K562 (cell line): ENCODE measurements around the gene IQCN. TPM values are rescaled to one million over a fixed set of nuclear protein-coding genes. Genes with fewer than 3 reads are reported as not detected.

Source experiments
- ATAC-seq: fragments of 200-7000 bp; cut with Tn5 transposase; 3 replicates; pipeline ENCODE4 v1.9.1; 2020; ENCODE audit warnings: moderate library complexity
- BruUV-seq: library from RNA; stranded (reverse); fragments of 400-500 nt; replicated peaks from 2 replicates; lab custom pipeline; 2021; lab: Mats Ljungman, UMichigan
- CTCF ChIA-PET: fragments of 300-600 bp; formaldehyde crosslinking; extraction: SDS; loops from one replicate; lab custom pipeline; 2021; ENCODE audit warnings: low intra/inter-chr PET ratio; lab: Yijun Ruan, JAX
- POLR2A ChIA-PET: fragments of 300-600, 350-650 bp; sonication (Branson Sonifier 250); formaldehyde crosslinking; extraction: SDS; loops from one replicate; lab custom pipeline; 2021; ENCODE audit warnings: antibody characterized with exemption, inconsistent platforms; lab: Yijun Ruan, JAX
- DNase-seq, 4 experiments: peaks; one replicate each; pipeline versions ENCODE4 v3.0.0 to v3.0.0-alpha.2; 2011 to 2018; ENCODE audit warnings: low spot score in 3 of 4, mixed read lengths in 3 of 4; ENCODE audit errors: extremely low read depth in 1 of 4
- FAIRE-seq: peaks from 2 replicates; lab custom pipeline; 2011; peaks lifted over from hg19 to GRCh38; lab: Jason Lieb, UNC
- H2AFZ ChIP-seq: 2 replicates; pipeline ENCODE4 v1.6.0; 2011; ENCODE audit warnings: low read depth, low read length, control low read depth, inconsistent platforms
- H3K27ac ChIP-seq: fragments of 200-600 bp; 3 replicates; pipeline ENCODE4 v1.8.0; 2011; ENCODE audit warnings: low read depth, mild to moderate bottlenecking, control low read depth, inconsistent platforms, low read length, moderate library complexity, mixed read lengths; ENCODE audit errors: extremely low read depth
- H3K27me3 ChIP-seq, 2 experiments: fragments of 300-600 bp in 1 of 2; 2 replicates in 1 of 2; 3 replicates in 1 of 2; pipeline versions ENCODE4 v1.6.0 to v1.8.0; 2011; ENCODE audit warnings: inconsistent platforms in 2 of 2, low read length in 2 of 2, mild to moderate bottlenecking in 1 of 2, mixed read lengths in 1 of 2, moderate library complexity in 1 of 2; ENCODE audit not compliant: control insufficient read depth in 2 of 2, insufficient read depth in 2 of 2
- H3K36me3 ChIP-seq: fragments of 300-600 bp; 3 replicates; pipeline ENCODE4 v1.8.0; 2011; ENCODE audit warnings: mild to moderate bottlenecking, low read length, inconsistent platforms; ENCODE audit not compliant: control insufficient read depth, insufficient read depth
- H3K4me1 ChIP-seq, 2 experiments: fragments of 200-600 bp in 1 of 2; replicated peaks in 1 of 2; 2 replicates in 1 of 2; 3 replicates in 1 of 2; pipeline versions ENCODE4 v1.5.1 to v1.8.0; 2011; ENCODE audit warnings: inconsistent platforms in 2 of 2, low read length in 2 of 2, mild to moderate bottlenecking in 1 of 2, mixed read lengths in 1 of 2, moderate library complexity in 1 of 2; ENCODE audit not compliant: control insufficient read depth in 2 of 2, insufficient read depth in 2 of 2
- H3K4me2 ChIP-seq: 2 replicates; pipeline ENCODE4 v1.6.1; 2011; ENCODE audit warnings: low read length, control low read depth, inconsistent platforms, mixed read lengths; ENCODE audit not compliant: insufficient read depth
- H3K4me3 ChIP-seq: fragments of 200-600 bp; sonication (generic), shearing (Covaris generic); 2 replicates; pipeline ENCODE4 v1.5.1; 2016; ENCODE audit warnings: control low read depth, inconsistent platforms
- H3K79me2 ChIP-seq: fragments of 200-600 bp; 3 replicates; pipeline ENCODE4 v1.8.0; 2011; ENCODE audit warnings: low read length, inconsistent platforms; ENCODE audit not compliant: control insufficient read depth, insufficient read depth
- H3K9ac ChIP-seq, 2 experiments: 2 replicates each; pipeline versions ENCODE4 v1.6.0 to v1.6.1; 2011; ENCODE audit warnings: low read depth in 2 of 2, low read length in 2 of 2, control low read depth in 1 of 2, inconsistent platforms in 1 of 2, mild to moderate bottlenecking in 1 of 2, mixed read lengths in 1 of 2; ENCODE audit not compliant: insufficient read depth in 1 of 2
- H3K9me1 ChIP-seq: one replicate; pipeline ENCODE4 v1.6.0; 2011; ENCODE audit warnings: inconsistent platforms, mild to moderate bottlenecking, low read length, moderate library complexity; ENCODE audit not compliant: control insufficient read depth, insufficient read depth
- H3K9me3 ChIP-seq: replicated peaks from 2 replicates; pipeline ENCODE4 v1.5.1; 2011; ENCODE audit warnings: low read depth, low read length, inconsistent platforms; ENCODE audit not compliant: control insufficient read depth, insufficient read depth
- H4K20me1 ChIP-seq: replicated peaks from 2 replicates; pipeline ENCODE4 v1.6.1; 2011; ENCODE audit warnings: low read length, inconsistent platforms, mixed read lengths; ENCODE audit not compliant: control insufficient read depth, insufficient read depth
- ATF7 ChIP-seq: fragments of 450-650 bp; IDR thresholded peaks from 2 replicates; pipeline ENCODE4 v1.7.1; 2014; ENCODE audit warnings: mild to moderate bottlenecking, moderate library complexity
- BDP1 ChIP-seq: IDR thresholded peaks from 3 replicates; pipeline ENCODE4 v1.6.1; 2011; ENCODE audit not compliant: insufficient read length, insufficient read depth
- EP300 ChIP-seq: IDR thresholded peaks from 2 replicates; pipeline ENCODE4 v1.6.1; 2012; ENCODE audit warnings: low read length, improper control_type of control experiment
- MEIS2 ChIP-seq: fragments of 450-650 bp; IDR thresholded peaks from 2 replicates; pipeline ENCODE4 v1.6.1; 2014; ENCODE audit warnings: mild to moderate bottlenecking; ENCODE audit not compliant: partially characterized antibody
- OTX1 ChIP-seq: fragments of 450-650 bp; formaldehyde crosslinking; IDR thresholded peaks from 2 replicates; pipeline ENCODE4 v1.4.0; 2022; ENCODE audit warnings: mild to moderate bottlenecking
- RB1 ChIP-seq: fragments of 450-650 bp; IDR thresholded peaks from 2 replicates; pipeline ENCODE4 v1.6.1; 2017; ENCODE audit warnings: low read depth, mild to moderate bottlenecking
- RBM34 ChIP-seq: fragments of 200-400 bp; formaldehyde crosslinking; IDR thresholded peaks from 2 replicates; pipeline ENCODE4 v1.6.1; 2018; ENCODE audit warnings: low read length, borderline replicate concordance; ENCODE audit not compliant: insufficient read depth
- RHOXF2B ChIP-seq: fragments of 250-450 bp; sonication (Bioruptor Pico); conservative IDR thresholded peaks from 2 replicates; pipeline ENCODE4 v1.5.1; 2021
- SMARCA4 ChIP-seq: fragments of 450-650 bp; IDR thresholded peaks from 2 replicates; pipeline ENCODE4 v1.6.1; 2016
- SMC3 ChIP-seq: conservative IDR thresholded peaks from 2 replicates; pipeline ENCODE4 v1.6.1; 2011; ENCODE audit warnings: low read depth, low read length, improper control_type of control experiment; ENCODE audit not compliant: insufficient read depth
- SUPT5H ChIP-seq: fragments of 450-650 bp; IDR thresholded peaks from 2 replicates; pipeline ENCODE4 v1.6.1; 2016
- ZNF507 ChIP-seq: conservative IDR thresholded peaks from 2 replicates; pipeline ENCODE4 v1.6.1; 2017; ENCODE audit warnings: missing genetic modification characterization, missing compliant biosample characterization
- ZNF668 ChIP-seq: fragments of 250-450 bp; sonication (Bioruptor Pico); IDR thresholded peaks from 2 replicates; pipeline ENCODE4 v1.8.0; 2022; ENCODE audit warnings: mild to moderate bottlenecking, inconsistent platforms
- WGBS: fragments of 100-300 bp; shearing (Covaris generic); methylation state at CpG from one replicate; pipeline ENCODE4 v1.1.6; 2016; ENCODE audit warnings: low coverage, mixed read lengths; ENCODE audit not compliant: insufficient coverage; ENCODE audit errors: missing lambda C conversion rate; 5-methylcytosine and 5-hydroxymethylcytosine counted together
- in situ Hi-C: fragments of 300-500 bp; cut with MboI; formaldehyde crosslinking; loops from 4 replicates; pipeline ENCODE4 v1.15.0; 2018; ENCODE audit warnings: inconsistent platforms, mixed read lengths
- intact Hi-C: fragments of 100-400 bp; cut with micrococcal nuclease; formaldehyde crosslinking; loops from 2 replicates; pipeline ENCODE4 v1.14.2; 2022
- polyA plus RNA-seq, 8 experiments: library from polyadenylated mRNA; depleted of rRNA in 4 of 8; stranded (reverse) in 5 of 8; unstranded in 3 of 8; fragments of >200 nt; fragmentation: Nextera tagmentation in 2 of 8; fragmentation: Illumina TruSeq in 1 of 8; extraction: Ambion mirVana in 2 of 8; extraction: Trizol in 1 of 8; gene quantifications; 2 replicates each; pipeline versions ENCODE4 v1.2.1 to v1.2.3, GENCODE V29; 2011 to 2014; ENCODE audit warnings: inconsistent platforms in 1 of 8, missing spikeins in 1 of 8
- total RNA-seq, 7 experiments: library from RNA; depleted of rRNA in 6 of 7; stranded (reverse); fragments of >200 nt in 6 of 7; fragmentation: Illumina TruSeq in 2 of 7; extraction: Trizol in 2 of 7; gene quantifications; 2 replicates each; pipeline versions ENCODE4 v1.2.1 to v1.2.3, GENCODE V29; 2011 to 2021; ENCODE audit warnings: low replicate concordance in 1 of 7
- TF ChIP-seq, protein P1 (sequence below): sonication (generic); formaldehyde crosslinking; IDR thresholded peaks from 2 replicates; pipeline ENCODE4 v1.8.0; 2023; ENCODE audit warnings: missing genetic modification reagents, mild to moderate bottlenecking, borderline replicate concordance
- TF ChIP-seq, protein P2 (sequence below): sonication (generic); formaldehyde crosslinking; IDR thresholded peaks from 2 replicates; pipeline ENCODE4 v1.9.0; 2022; ENCODE audit warnings: mild to moderate bottlenecking, missing genetic modification reagents
- TF ChIP-seq, protein P3 (sequence below): IDR thresholded peaks from 2 replicates; pipeline ENCODE4 v1.6.1; 2016; ENCODE audit warnings: missing genetic modification characterization, missing compliant biosample characterization

Gene IQCN
- total and polyA plus RNA-seq, 9 of the 15 experiments (the other 6 are each of a cell fraction or from before 2014, with no cell fraction given): 0.01 to 0.07 (median 0.04) TPM; not detected in 3

DNA sequence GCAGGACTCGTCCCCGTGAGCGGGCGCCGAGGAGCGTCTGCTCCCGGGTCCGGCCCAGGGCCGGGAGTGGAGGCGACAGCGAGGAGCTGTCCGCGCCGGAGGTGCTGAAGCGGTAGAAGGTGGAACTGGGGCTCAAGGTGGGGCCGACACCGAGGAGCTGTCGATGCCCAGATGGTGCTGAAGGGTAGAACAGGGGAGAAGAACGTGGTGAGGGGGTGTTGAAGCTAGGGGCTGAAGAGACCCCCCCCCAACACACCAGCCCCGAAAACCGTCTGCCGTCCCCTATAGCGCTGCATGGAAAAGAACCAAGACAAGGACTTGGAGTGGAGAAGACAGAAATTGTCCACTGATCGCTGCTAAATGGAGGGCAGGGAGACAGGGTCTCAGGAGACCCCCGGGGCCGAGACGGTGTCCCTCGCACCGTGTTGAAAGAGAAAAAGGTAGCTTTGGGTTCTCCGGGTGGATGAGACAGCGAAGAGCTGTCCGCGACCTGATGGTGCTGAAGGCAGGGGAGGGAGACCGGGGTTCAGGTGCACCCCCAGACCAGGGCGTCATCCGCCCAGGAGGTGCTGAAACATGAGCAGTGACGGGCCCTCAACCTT lies 40.9 kb downstream of the IQCN start:
- POLR2A ChIA-PET: interaction anchor here (0.9 to 2.0 kb wide), 11 partner anchors 9 to 155 kb away, joined by 3 to 12 read pairs (median 3); partner anchors contain the start of gene JUND
- Histone ChIP-seq H3K9me3 (no peaks in the 10 kb centered on the region), H3K27me3 (peaks cover 0 to 14% of the 10 kb centered on the region in 2 experiments; a peak in 4 of 5 replicates), H3K9ac (peak overlapping the region in 1 of 2 experiments; percentile 73; a peak in 1 of 4 replicates), H4K20me1 (no peaks in the 10 kb centered on the region; the same call in 1 of the 2 replicates), H3K27ac (no peak overlapping the region), H3K4me1 (peaks cover 15 to 27% of the 10 kb centered on the region in 2 experiments; a peak in 4 of 5 replicates), H2AFZ (0 out of 2 replicates have a peak overlapping the region, but pooled peaks have one; percentile 9), H3K4me3 (peak overlapping the region; percentile 28), H3K36me3 (no peaks in the 10 kb centered on the region), H3K9me1 (peaks cover 6% of the 10 kb centered on the region), H3K79me2 (no peaks in the 10 kb centered on the region), H3K4me2 (peak overlapping the region; percentile 60; the same call in 1 of the 2 replicates)
- no TSS peak for BruUV-seq
- intact Hi-C loops (no loop called here), in situ Hi-C loops (no loop called here)
- CTCF ChIA-PET: interaction anchor here (0.6 to 0.7 kb wide), 2 partner anchors 14 to 31 kb away, joined by 3 read pairs; no protein-coding TSS in a partner anchor
- 8% methylated on average over 30 of the region's 37 CpGs for WGBS
- ATAC-seq (peak; percentile 96), DNase-seq (peak; percentile 87 to 93 (median 92)), FAIRE-seq (peak; percentile 68)
- TF ChIP-seq EP300 (no peak), ZNF507 (tag) (no peak), ZNF668 (peak; percentile 69; the same call in 1 of the 2 replicates), BDP1 (no peak), MEIS2 (no peak), SMC3 (no peak), OTX1 (CRISPR knock-in tag) (no peak), ATF7 (no peak), SUPT5H (no peak), RHOXF2B (CRISPR knock-in tag) (no peak), RB1 (peak; percentile 23; the same call in 1 of the 2 replicates), SMARCA4 (0 out of 2 replicates have a peak, but pooled peaks have one; percentile 28), RBM34 (no peak)
- TF ChIP-seq, protein P1, sequence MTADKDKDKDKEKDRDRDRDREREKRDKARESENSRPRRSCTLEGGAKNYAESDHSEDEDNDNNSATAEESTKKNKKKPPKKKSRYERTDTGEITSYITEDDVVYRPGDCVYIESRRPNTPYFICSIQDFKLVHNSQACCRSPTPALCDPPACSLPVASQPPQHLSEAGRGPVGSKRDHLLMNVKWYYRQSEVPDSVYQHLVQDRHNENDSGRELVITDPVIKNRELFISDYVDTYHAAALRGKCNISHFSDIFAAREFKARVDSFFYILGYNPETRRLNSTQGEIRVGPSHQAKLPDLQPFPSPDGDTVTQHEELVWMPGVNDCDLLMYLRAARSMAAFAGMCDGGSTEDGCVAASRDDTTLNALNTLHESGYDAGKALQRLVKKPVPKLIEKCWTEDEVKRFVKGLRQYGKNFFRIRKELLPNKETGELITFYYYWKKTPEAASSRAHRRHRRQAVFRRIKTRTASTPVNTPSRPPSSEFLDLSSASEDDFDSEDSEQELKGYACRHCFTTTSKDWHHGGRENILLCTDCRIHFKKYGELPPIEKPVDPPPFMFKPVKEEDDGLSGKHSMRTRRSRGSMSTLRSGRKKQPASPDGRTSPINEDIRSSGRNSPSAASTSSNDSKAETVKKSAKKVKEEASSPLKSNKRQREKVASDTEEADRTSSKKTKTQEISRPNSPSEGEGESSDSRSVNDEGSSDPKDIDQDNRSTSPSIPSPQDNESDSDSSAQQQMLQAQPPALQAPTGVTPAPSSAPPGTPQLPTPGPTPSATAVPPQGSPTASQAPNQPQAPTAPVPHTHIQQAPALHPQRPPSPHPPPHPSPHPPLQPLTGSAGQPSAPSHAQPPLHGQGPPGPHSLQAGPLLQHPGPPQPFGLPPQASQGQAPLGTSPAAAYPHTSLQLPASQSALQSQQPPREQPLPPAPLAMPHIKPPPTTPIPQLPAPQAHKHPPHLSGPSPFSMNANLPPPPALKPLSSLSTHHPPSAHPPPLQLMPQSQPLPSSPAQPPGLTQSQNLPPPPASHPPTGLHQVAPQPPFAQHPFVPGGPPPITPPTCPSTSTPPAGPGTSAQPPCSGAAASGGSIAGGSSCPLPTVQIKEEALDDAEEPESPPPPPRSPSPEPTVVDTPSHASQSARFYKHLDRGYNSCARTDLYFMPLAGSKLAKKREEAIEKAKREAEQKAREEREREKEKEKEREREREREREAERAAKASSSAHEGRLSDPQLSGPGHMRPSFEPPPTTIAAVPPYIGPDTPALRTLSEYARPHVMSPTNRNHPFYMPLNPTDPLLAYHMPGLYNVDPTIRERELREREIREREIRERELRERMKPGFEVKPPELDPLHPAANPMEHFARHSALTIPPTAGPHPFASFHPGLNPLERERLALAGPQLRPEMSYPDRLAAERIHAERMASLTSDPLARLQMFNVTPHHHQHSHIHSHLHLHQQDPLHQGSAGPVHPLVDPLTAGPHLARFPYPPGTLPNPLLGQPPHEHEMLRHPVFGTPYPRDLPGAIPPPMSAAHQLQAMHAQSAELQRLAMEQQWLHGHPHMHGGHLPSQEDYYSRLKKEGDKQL (CRISPR knock-in tag): no peak
- TF ChIP-seq, protein P2, sequence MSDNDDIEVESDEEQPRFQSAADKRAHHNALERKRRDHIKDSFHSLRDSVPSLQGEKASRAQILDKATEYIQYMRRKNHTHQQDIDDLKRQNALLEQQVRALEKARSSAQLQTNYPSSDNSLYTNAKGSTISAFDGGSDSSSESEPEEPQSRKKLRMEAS: peak; percentile 71; the same call in 1 of the 2 replicates
- TF ChIP-seq, protein P3, sequence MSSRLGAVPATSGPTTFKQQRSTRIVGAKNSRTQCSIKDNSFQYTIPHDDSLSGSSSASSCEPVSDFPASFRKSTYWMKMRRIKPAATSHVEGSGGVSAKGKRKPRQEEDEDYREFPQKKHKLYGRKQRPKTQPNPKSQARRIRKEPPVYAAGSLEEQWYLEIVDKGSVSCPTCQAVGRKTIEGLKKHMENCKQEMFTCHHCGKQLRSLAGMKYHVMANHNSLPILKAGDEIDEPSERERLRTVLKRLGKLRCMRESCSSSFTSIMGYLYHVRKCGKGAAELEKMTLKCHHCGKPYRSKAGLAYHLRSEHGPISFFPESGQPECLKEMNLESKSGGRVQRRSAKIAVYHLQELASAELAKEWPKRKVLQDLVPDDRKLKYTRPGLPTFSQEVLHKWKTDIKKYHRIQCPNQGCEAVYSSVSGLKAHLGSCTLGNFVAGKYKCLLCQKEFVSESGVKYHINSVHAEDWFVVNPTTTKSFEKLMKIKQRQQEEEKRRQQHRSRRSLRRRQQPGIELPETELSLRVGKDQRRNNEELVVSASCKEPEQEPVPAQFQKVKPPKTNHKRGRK (tag): no peak
